Kasumi-1 (cell line): Measurements from ENCODE around the gene MAGI2.
"Not testable (repeated sequence)": the region's sequence is repeated elsewhere in the genome, so short reads cannot be mapped to it uniquely, and the experiment has no call there.

Experiments
- DNase-seq, 2 experiments: peaks; one replicate each; lab custom pipeline; 2025; lab: John Stamatoyannopoulos, UW

The MAGI2 gene

GRCh38 chr7:78558566-78558965, 894.9 kb downstream of the MAGI2 start:
- no peak for DNase-seq

- DNase-seq = no peak
These were observed 909.5 kb downstream of the MAGI2 start for GRCh38 chr7:78543976-78544375.

- no peak for DNase-seq
These were observed 910.5 kb downstream of the MAGI2 start for GRCh38 chr7:78542981-78543380.

GRCh38 chr7:78542541-78542940, 910.9 kb downstream of the MAGI2 start:
- DNase-seq = no peak

- no peak for DNase-seq
These were observed 913.6 kb downstream of the MAGI2 start for GRCh38 chr7:78539825-78540224.

GRCh38 chr7:78535655-78536054, 917.8 kb downstream of the MAGI2 start:
- no peak for DNase-seq

GRCh38 chr7:78530351-78530750, 923.1 kb downstream of the MAGI2 start:
- DNase-seq = no peak

- no peak for DNase-seq
These were observed 924.1 kb downstream of the MAGI2 start for GRCh38 chr7:78529392-78529791.

- no peak for DNase-seq
These were observed 924.5 kb downstream of the MAGI2 start for GRCh38 chr7:78528964-78529363.

- no peak for DNase-seq
These were observed 929.5 kb downstream of the MAGI2 start for GRCh38 chr7:78523930-78524329.

GRCh38 chr7:78521961-78522360, 931.5 kb downstream of the MAGI2 start:
- DNase-seq = no peak

GRCh38 chr7:78516450-78516849, 937.0 kb downstream of the MAGI2 start:
- DNase-seq = no peak

- DNase-seq = no peak
These were observed 938.8 kb downstream of the MAGI2 start for GRCh38 chr7:78514634-78515033.

GRCh38 chr7:78510580-78511188, 942.8 kb downstream of the MAGI2 start:
- DNase-seq = peak; percentile 46 to 72

- DNase-seq = not testable (repeated sequence)
These were observed 950.2 kb downstream of the MAGI2 start for GRCh38 chr7:78503301-78503700.

- DNase-seq = no peak
These were observed 952.4 kb downstream of the MAGI2 start for GRCh38 chr7:78501064-78501463.

- no peak for DNase-seq
These were observed 953.5 kb downstream of the MAGI2 start for GRCh38 chr7:78499971-78500370.

GRCh38 chr7:78499283-78499682, 954.2 kb downstream of the MAGI2 start:
- DNase-seq = no peak

- DNase-seq = no peak
These were observed 955.6 kb downstream of the MAGI2 start for GRCh38 chr7:78497728-78498427.

GRCh38 chr7:78496096-78496630, 957.3 kb downstream of the MAGI2 start:
- no peak for DNase-seq

- DNase-seq = no peak
These were observed 960.1 kb downstream of the MAGI2 start for GRCh38 chr7:78493401-78493800.

GRCh38 chr7:78492146-78492545, 961.3 kb downstream of the MAGI2 start:
- no peak for DNase-seq

- DNase-seq = no peak
These were observed 962.9 kb downstream of the MAGI2 start for GRCh38 chr7:78490524-78490923.
